SW480 (cell line): ENCODE measurements around the gene BAD.
A peak's percentile ranks its signal among the peaks of the same experiment; 100 is the strongest.

Source experiments
- DNase-seq: peaks from one replicate; pipeline ENCODE4 v3.0.0-alpha.2; 2016; ENCODE audit warnings: low spot score

The BAD gene

GRCh38 chr11:64275841-64276240, 8.6 kb downstream of the BAD start:
- DNase-seq: no peak

DNA sequence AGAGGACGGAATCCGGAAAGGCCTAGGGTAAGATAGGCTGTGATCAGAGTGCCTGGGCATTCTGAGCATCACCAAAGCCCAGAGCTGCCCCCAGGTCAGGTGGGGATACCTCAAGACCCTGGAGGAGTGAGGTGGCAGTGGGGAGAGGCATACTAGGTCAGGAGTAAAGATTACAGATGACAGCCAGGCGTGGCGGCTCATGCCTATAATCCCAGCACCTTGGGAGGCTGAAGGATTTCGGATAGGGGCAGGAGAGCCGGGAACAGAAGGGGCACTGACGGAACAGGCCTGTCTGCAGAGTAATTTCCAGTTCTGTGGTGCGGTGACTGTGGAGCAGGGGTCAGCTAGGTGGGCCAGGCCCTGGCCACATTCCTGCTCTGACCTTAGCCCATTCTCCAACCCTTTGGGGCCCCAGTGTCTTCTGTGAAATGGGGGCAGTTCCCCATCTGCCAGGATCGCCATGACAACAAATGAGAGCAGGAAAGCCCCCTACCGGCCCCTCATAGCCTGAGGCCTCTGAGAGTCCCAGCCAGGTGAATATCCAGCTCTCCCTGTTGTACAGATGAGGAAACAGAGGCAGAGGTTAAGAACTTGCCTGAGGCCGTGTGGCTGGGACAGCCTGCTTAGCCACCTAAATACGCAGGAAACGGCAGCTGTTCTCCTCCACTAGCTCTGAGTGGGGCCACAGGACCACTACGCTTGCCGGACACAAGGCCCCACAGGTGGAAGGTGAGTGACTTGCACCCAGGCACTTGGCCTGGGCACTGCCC, 9.2 kb downstream of the BAD start:
- DNase-seq: no peak

DNA sequence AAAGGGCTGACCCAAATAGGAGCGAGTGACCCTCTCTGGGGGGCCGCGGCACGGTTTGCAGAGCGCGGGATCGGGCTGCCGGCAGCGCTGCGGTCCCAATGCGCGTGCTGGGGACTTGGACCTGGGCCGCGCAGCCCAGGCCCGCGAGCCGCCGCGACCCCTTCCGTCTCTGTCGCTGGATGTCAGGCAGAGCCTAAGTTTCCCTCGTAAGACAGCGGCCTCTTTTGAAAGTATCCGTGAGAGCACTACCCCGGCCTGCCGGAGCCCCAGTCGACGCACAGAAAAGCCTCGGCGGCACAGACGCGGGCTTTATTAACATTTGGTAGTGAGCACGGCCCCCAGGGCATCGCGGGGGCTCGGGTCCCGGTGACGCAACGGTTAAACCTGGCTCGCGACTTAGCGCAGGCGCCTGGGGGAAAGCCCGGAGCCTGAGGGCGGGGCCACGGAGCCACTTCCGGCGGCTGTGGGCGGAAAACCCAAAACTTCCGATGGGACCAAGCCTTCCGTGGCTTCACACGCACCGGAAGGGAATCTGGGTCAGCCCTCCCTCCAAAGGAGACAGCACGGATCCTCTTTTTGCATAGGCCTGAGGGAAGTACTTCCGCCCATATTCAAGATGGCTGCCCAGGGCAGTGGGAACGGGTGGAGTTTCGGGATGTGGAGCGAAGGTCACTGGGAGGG, 14.8 kb downstream of the BAD start:
- peak; percentile 100 for DNase-seq

DNA sequence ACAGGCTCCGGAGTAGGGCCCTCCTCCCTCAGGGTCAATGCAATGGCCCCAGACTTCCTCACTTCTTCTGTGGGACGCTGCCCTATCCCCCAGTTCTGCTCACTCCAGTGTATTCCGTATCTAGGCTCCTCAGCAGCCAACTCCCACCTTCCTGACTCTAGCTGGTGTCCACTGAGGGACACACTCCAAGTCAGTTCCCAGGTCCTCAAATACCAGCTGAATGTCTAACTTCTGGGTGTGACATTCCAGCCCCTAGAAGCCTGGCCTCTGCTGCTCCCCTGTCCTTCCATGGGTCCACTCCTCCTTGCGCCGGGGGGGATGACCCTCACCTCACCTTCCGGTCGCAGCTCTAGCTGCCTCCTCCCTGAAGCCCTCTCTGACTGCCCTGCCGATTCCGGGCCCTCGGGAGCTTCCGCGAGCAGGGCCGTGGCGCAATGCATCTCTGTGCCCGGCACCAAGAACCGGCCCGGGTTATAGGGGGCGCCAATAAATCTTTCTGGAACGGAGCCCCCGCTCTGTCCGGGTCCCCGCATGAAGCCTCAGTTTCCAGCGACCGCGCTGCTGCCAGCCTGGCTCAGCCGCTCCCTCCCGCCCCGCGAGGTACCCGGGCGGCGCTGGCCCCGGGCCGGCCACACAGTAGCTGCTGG, 15.4 kb downstream of the BAD start:
- DNase-seq: peak; percentile 78

GRCh38 chr11:64268025-64268892, 16.2 kb downstream of the BAD start:
- DNase-seq: peak; percentile 50

DNA sequence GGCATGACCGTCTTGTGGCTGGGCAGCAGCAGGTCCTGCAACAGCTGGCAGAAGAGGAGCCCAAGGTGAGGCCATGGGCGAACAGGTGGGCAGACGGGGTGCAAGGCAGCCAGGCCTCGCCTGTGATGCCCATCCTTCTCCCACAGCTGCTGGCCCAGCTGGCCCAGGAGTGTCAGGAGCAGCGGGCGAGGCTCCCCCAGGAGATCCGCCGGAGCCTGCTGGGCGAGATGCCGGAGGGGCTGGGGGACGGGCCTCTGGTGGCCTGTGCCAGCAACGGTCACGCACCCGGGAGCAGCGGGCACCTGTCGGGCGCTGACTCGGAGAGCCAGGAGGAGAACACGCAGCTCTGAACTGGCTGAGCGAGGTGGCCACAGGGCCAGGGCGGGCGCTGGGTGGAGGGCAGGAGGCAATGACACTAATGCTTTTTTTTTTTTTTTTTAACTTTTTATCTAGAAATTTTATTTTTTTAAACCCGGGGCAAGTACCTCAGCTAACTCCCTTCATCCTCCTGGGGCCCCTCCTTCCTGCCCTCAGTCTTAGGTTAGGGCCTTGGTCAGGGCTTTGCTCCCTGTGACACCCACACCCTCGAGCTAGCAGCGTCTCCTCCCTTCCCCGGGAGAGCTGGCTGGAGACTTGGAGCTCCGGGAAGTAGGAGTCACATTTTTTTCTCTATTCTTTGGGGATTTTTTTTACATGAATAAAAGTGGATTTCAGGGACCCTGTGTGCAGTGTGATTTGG, 17.1 kb downstream of the BAD start:
- DNase-seq: no peak

- DNase-seq: no peak
Measured at GRCh38 chr11:64266339-64266738, 18.1 kb downstream of the BAD start.

- no peak for DNase-seq
Measured at GRCh38 chr11:64265176-64266160, 19.0 kb downstream of the BAD start.

DNA sequence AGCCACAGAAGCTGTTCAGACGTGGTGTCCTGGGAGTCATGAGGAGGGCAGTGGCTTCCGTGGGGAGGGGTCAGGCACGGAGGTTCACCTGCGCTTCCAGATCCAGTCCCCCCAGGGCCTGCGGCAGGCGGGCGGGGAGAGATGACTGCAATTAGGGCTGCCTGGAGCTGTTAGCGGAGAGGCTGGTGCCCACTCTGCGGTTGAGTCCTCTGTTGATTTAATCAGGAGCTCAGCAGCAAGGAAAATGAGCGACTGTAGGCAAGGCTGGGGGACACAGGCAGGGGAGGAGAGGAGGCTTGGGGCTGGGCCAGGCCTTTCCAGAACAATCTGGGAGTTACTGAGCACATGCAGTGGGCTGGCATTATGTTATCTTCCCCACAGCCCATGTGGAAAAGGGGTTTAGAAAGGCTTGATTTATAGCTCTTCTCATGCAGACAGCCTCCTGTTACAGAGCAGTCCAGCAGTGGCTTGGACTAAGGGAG, 20.1 kb downstream of the BAD start:
- no peak for DNase-seq

- DNase-seq: no peak
Measured at GRCh38 chr11:64263947-64264317, 20.5 kb downstream of the BAD start.

GRCh38 chr11:64263021-64263946, 21.2 kb downstream of the BAD start:
- DNase-seq: no peak

GRCh38 chr11:64262271-64263002, 22.0 kb downstream of the BAD start:
- no peak for DNase-seq

- DNase-seq: no peak
Measured at GRCh38 chr11:64261556-64262080, 22.8 kb downstream of the BAD start.

- no peak for DNase-seq
Measured at GRCh38 chr11:64260147-64260708, 24.2 kb downstream of the BAD start.

DNA sequence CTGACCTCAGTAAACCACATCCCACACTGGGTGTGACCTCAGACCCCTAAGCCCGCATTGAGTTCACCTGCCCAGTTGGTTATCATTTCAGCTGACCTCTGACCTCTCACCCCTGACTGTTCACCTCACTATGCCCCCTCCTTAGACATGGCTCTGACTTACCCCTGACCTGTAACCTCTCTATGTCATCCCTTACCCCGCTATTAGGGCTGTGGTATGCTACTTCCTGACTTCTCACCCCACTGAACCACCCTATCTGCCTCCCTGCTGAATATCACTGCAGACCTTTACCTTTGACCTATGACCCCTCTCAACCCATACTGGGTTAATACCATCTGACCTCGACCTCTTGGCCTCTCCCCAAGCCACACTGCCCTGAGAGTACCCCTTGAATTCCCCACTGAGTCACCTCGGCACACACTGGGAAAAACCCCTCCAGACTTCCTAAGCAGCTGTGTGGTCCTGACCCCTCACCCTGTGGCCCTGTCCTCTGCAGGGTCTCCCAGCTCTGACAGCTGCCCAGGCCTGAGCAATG, 24.9 kb downstream of the BAD start:
- DNase-seq: no peak

DNA sequence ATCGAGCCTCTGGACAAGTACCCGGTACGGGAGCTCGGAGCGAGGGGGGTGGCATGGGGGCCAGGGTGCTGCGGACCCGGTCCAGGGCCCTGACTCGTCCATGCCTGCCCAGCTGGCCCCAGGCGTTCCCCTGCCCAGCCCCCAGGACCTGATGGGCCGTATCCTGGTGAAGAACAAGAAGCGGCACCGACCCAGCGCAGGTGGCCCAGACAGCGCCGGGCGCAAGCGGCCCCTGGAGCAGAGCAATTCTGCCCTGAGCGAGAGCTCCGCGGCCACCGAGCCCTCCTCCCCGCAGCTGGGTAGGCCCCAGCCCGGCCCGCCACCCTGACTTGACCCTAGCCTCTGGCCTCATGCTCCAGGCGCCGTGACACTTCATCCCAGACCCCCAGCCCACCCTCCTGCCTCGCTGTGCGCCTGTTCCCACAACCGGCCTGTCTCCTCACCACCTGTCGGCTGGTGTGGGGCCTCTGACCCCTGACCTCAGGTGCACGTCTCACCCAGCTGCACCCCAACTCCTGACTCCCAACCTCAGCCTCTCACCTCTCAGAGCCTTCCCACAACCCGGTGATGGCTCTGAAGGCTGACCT, 25.4 kb downstream of the BAD start:
- DNase-seq: no peak

- no peak for DNase-seq
Measured at GRCh38 chr11:64258356-64258755, 26.1 kb downstream of the BAD start.
